Measurements from ENCODE around the gene MED29. TPM values are rescaled to one million over a fixed set of nuclear protein-coding genes. Genes with fewer than 3 reads are reported as not detected.

The MED29 gene
- total and polyA plus RNA-seq, 2 of the 13 experiments (the other 11 are each of a cell fraction or from before 2014, with no cell fraction given) = 14.0 to 19.7 TPM

GRCh38 chr19:39406656-39407409 lies 15.7 kb downstream of the MED29 start, which contains the start of gene ZFP36 (continued):
- TF ChIP-seq ZNF407 (CRISPR knock-in tag; IDR thresholded peaks at IDR 0.05; ENCODE audit: not compliant biosample characterization) (peak; percentile 58), SMYD3 (CRISPR knock-in tag; IDR thresholded peaks at IDR 0.05) (no peak), ZNF563 (CRISPR knock-in tag; IDR thresholded peaks at IDR 0.05) (peak; percentile 68; the same call in 1 of the 2 replicates), RBM39 (IDR thresholded peaks at IDR 0.05; ENCODE audit: low read depth, low read length, poor library complexity, severe bottlenecking) (peak; percentile 68), WIZ (CRISPR knock-in tag; IDR thresholded peaks at IDR 0.05) (no peak), RFX5 (IDR thresholded peaks at IDR 0.05; ENCODE audit: low read depth, low read length) (no peak), ZNF558 (CRISPR knock-in tag; IDR thresholded peaks at IDR 0.05; ENCODE audit: borderline replicate concordance) (peak; percentile 83; the same call in 1 of the 2 replicates), MBD4 (IDR thresholded peaks at IDR 0.05; ENCODE audit: borderline replicate concordance, low read length) (no peak), HNF1A (IDR thresholded peaks at IDR 0.05; ENCODE audit: low read depth) (no peak), HNF1A (CRISPR knock-in tag; IDR thresholded peaks at IDR 0.05; ENCODE audit: borderline replicate concordance) (no peak), ZNF446 (CRISPR knock-in tag; IDR thresholded peaks at IDR 0.05) (peak; percentile 75), PHF20 (CRISPR knock-in tag; IDR thresholded peaks at IDR 0.05) (peak; percentile 37; the same call in 1 of the 2 replicates), HNRNPL (IDR thresholded peaks at IDR 0.05; ENCODE audit: low read depth, low read length) (peak; percentile 62; the same call in 1 of the 2 replicates), ATF5 (CRISPR knock-in tag; IDR thresholded peaks at IDR 0.05; ENCODE audit: low read depth) (peak; percentile 28; the same call in 1 of the 2 replicates), YY1 (IDR thresholded peaks at IDR 0.05; ENCODE audit: insufficient read depth, insufficient replicate concordance, low read depth, low read length) (peak; percentile 25), ATF7-NPFF (CRISPR knock-in tag; IDR thresholded peaks at IDR 0.05; ENCODE audit: low read depth) (peak; percentile 65; the same call in 1 of the 2 replicates)

Data from HepG2 (cell line).